Activated T-cell treated with anti-CD3 and anti-CD28 coated beads for 24 hours (primary cell): ENCODE data around the gene RAB40C.

ENCODE experiments used
- DNase-seq: peaks from one replicate; pipeline ENCODE4 v3.0.0-alpha.2; 2020; ENCODE audit warnings: low read depth

The RAB40C gene, protein sequence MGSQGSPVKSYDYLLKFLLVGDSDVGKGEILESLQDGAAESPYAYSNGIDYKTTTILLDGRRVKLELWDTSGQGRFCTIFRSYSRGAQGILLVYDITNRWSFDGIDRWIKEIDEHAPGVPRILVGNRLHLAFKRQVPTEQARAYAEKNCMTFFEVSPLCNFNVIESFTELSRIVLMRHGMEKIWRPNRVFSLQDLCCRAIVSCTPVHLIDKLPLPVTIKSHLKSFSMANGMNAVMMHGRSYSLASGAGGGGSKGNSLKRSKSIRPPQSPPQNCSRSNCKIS

DNA sequence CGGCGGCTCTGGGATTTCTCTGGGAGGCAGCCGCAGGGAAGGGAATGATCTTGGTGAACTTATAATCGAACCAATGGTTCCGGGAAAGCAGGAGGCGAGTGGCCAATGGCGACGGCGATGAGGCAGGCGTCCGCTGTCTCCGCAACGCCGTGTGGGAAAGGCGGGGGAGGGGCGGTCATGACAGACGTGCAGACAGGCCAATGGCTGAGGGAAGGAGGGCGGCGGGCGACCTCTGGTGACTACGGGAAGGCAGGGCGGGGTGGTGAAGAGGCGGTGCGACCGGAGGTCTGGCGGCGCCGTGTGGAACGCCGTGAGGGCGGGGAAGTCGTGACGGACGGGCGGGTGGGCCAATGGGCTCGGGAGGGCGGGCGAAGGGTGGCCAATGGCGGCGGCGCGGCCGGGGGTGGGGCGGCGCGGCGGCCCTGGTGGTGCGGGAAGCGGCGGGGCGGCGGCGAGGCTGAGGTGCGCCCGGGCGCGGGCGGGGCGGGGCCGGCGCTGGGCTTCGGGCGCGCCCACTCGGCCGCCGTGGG lies at the start of gene RAB40C:
Gene RAB40C, plus strand, starts transcription at position 409 of the 530 bp plus-strand sequence. CDS start 226 bp downstream, outside the sequence.
- DNase-seq: peak; percentile 98

DNA sequence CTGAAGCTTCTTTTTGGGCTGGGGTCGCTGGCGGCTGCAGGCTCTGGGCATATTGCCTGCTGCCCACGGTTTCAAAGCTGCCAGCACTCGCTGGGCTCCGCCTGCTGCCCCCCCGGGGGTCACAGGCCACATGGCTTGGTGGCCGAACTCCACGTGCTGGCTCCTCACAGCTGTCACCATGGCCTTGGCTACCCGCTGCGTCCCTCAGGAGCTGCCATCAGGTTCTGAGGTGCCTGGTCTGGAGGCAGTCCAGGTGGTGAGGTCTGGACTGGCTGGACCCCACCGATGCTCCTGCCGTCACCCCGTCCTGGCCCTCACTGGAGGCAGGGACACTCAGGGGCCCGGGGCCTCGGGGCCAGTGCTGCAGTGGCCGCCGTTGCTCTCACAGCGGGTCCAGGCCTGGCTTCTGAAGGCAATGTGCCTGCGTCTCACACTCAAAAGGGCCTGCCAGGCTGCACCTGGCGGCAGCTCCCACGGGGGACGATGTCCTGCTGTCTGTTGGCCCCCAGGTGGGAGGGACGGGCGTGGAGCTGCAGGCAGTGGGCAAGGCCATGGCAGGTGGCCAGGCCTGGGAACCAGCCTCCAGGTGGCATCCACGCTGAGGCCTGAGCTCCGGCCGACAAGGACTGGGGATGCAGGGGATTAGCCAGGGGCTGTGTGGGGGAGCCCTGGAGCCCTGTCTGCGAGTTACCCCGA lies 49.1 kb upstream of the RAB40C start:
- no peak for DNase-seq

DNA sequence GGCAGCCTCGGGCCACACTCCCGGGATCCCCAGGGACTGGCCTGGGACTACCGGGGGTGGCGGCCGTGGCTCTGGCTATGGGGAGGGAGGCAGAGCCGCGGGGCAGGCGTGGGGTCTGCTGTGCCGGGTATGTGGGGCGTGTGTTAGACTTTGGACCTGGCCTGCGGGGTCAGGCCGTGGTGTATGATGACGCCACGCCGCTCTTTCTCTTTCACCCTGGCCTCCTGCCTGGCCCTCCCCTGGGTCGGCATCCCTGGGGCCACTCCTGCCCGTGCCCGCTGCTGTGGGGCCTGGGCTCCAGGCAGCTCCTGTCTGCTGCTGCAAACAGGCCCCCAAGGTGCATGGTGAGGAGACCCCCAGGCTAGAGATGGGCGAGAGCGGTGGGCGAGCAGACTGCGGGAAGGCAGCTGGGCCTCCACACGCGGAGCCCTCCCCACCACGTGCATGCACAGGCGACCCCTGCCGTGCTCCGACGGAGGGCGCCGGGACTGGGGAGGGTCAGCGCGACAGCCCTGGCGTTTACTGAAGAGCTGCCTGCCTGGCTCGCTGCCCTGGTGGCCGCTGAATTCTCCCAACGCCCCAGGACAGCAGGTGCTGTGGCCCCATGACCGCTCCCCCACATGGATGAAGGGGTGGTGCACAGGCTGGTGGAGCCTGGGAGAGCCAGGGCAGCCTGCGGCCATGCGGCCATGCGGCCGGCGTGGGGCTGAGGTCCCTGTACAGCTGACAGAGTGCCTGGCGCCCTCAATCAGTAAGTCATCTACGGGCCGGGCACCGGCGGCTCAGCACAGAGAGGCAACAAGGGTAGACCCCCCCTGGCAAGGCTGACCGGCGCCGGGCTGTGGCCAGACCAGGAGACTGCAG lies 46.3 kb upstream of the RAB40C start:
- DNase-seq: no peak

DNA sequence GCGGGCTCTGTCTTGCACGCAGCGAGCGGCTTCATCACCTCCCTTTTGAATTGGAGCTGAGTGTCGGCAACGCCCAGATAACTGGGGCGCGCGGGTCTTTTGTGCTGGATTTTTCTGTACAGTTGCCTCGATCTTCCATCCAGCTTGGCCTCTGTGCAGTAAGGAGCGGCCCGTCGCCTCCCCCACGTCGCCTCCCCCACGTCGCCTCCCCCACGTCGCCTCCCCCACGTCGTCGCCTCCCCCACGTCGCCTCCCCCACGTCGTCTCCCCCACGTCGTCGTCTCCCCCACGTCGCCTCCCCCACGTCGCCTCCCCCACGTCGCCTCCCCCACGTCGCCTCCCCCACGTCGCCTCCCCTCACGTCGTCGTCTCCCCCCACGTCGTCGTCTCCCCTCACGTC lies 45.3 kb upstream of the RAB40C start:
- DNase-seq: no peak

DNA sequence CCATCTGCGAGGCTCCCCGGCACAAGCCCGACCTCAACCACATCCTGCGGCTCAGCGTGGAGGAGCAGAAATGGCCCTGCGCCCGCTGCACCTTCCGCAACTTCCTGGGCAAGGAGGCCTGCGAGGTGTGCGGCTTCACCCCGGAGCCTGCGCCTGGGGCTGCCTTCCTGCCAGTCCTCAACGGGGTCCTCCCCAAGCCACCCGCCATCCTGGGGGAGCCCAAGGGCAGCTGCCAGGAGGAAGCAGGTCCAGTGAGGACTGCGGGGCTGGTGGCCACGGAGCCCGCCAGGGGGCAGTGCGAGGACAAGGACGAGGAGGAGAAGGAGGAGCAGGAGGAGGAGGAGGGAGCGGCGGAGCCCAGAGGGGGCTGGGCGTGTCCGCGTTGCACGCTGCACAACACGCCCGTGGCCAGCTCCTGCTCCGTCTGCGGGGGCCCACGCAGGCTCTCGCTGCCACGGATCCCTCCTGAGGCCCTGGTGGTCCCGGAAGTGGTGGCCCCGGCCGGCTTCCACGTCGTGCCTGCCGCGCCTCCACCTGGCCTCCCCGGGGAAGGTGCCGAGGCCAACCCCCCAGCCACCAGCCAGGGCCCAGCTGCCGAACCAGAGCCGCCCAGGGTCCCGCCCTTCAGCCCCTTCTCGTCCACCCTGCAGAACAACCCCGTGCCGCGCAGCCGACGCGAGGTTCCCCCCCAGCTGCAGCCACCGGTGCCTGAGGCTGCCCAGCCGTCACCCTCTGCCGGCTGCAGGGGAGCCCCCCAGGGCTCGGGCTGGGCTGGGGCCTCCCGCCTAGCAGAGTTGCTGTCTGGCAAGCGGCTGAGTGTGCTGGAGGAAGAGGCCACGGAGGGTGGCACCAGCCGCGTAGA lies 42.7 kb upstream of the RAB40C start:
- DNase-seq: no peak

DNA sequence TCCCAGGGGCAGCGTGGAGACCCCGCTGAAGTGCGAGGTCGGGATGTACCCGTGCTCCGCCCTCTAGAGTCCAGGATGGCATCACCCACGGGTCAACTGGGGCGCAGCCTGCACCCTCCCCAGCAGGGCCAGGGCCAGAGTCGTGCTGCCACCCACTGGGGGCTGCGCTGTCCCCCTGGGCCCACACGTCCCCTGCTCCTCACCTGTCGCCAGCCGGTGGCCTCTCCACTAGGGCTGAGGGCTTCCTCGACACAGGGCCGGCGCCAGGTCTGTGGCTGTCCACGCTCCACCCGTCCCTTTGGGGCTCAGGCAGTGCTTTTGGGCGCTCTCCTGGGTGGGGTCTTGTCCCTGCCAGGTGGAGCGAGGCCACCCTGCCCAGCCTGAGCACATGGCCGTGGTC lies 41.3 kb upstream of the RAB40C start:
- no peak for DNase-seq

DNA sequence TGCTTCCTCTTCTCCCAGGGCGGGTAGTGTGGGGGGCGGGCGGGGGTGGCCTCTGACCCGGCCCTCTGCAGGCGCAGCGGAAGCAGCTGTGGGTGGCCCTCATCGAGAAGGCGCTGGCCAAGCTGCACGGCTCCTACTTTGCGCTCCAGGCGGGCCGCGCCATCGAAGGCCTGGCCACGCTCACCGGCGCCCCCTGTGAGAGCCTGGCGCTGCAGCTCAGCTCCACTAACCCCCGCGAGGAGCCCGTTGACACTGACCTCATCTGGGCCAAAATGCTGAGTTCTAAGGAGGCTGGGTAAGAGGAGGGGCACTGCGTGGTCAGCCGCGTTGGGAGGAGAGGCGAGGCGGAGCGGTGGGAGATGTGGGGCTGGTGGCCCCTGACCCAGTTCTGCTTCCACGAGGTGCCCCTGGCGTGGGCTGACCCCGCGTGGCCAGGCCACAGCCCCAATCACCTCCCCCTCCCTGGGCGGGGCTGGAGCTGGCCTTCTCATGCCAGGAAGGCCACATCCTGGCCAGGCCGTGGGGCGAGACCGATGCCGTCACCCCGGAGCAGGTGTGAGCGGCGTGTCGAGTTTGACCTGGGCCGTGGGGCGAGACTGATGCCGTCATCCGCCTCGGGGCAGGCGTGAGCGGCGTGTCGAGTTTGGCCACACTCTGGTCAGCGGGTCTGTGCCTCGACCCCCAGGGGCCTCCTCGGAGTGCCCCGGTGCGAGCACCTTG lies 40.2 kb upstream of the RAB40C start:
- no peak for DNase-seq

DNA sequence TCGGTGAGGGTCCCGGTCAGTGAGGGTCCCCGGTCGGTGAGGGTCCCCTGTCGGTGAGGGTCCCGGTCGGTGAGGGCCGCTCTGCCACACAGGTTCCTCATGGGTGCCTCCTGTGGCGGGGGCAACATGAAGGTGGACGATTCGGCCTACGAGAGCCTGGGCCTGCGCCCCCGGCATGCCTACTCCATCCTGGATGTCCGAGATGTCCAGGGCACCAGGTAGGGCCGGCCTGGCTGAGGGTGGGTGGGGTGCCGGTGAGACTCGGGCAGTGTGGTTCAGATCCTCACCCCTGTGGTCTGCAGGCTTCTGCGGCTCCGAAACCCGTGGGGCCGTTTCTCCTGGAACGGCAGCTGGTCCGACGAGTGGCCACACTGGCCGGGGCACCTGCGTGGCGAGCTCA lies 38.7 kb upstream of the RAB40C start:
- DNase-seq: no peak

DNA sequence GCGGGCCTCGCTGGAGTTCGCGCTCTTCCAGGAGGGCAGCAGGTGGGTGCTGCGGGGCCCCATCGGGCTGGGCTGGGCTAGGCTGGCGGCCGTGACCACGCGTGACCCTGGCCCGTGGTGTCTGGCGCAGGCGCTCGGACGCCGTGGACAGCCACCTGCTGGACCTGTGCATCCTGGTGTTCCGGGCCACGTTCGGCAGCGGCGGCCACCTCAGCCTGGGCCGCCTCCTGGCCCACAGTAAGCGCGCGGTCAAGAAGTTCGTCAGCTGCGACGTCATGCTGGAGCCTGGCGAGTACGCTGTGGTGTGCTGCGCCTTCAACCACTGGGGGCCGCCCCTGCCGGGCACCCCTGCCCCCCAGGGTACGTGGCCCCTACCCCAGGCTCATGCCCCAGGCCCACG lies 37.7 kb upstream of the RAB40C start:
- DNase-seq: no peak

DNA sequence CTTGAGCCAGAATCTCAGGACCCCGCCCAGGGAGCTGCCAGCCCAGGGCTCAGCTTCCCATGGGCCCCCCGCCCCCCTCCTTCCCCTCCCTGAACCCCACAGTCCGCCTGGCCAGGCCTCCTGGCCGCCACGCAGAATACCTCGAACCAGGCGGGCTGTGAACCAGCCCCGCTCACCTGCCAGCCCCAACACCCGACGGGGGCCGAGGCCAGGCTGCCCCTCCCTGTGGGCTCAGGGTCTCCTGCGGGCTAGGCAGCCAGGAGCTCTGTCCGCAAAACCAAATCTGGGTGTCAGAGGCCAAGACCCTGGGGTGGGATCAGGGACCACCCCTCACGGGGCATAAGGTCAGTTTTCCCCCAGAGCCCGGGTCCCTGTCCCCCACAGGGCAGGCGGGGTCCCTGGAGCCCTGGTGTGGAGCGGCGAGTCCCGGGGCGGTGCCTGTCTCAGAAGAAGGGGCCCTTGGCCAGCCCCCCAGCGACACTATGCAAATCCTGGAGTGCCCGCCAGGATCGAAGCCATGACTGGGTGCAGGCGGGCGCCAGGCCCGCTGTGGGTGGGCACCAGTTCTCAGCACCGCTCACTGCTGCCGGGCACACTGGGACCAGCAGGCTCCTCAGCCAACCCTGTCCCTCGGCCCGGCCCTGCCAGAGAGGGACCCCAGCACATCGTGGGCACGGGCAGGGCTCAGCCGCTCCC lies 36.1 kb upstream of the RAB40C start:
- no peak for DNase-seq

DNA sequence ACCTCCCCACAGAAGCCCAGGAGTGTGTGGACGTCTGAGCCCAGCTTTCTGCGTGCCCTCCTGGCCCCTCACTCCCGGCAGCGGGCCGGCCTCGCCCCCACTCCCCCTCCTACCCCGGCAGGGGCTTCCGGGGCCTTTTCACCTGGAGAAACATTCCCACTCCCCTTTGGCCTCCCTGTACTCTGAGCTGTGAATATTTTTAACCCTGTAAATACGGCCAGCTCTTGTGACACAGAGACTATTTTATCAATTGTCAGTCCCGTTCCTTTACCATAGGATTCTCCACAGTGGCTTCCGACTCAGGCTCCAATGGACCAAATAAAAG lies 35.6 kb upstream of the RAB40C start:
- no peak for DNase-seq

DNA sequence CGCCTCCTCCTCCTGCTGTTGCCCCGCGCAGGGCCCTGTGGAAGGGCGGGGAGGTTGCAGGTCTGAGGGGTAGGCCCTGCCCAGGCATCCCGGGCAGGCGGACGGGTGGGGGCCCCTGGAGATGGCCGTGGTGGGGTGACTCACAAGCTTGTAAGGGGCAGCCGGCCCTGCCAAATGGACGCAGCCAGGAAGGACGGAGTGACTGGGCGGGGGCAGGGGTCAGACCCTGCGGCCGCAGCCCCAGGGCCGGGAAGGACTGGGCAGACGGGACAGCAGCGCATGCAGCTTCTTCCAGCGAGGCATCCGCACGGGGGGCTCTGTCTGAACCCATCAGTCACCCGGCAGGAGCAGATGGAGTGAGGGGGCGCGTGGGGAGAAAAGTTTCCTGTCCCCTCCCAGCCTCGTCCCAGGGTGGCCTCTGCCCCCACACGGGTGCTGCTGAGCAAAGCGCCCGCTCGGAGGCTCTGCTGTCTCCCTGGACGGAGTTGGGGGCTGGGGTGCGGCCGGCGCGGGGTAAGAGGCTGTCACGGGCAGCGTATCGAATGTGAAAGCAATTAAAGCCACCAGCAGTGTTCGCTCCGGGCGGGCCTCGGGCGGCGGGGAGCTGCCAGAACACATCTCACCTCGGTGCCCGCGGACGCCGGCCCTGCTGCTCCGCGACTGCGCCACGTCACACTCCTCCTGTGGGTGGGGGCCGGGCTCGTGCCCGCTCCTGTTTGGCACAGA lies 35.1 kb upstream of the RAB40C start:
- no peak for DNase-seq

DNA sequence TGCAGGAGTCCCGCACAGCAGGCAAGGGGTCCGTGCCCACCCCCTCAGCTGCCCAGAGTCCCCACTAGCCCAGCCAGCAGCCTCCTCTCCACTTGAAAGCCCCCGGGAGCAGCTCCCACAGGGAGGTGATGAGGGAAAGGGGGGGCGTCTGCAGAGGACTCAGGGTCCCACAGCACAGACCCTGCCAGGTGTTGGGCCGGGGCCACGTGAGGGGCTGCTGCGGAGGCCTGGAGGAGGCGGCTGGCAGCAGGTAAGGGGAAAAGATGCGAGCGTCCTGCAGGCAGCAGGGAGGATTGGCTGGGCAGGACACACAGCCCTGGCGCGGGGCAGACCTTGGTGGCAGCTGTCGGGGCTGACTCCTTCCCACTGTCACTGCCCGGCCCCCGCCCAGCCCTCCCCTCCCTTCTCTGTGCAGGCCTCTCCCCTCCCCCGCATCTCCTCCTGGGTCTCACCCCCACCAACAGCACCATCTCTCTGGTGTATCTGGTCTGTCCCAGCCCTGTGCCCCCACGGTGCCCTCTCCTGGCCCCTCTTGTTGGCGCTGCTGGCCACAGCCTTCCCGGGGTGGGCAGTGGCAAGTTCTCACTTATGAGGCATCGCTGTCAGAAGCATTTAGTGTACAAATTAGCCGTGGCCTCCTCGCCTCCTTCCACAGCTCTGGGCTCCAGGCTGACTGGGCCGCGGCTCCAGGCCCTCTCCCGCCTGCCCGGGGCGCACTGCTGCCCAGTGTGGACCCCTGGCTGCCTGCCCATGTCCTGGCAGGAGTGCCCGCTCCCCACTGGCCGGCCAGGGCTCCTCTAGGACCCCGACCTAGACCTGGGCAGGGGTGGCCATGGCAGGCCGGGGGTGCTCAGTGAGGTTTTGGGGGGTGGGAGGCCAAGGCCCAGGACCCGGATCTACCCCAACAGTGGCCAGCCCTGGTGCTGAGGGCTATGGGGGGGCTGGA lies 34.1 kb upstream of the RAB40C start:
- no peak for DNase-seq

DNA sequence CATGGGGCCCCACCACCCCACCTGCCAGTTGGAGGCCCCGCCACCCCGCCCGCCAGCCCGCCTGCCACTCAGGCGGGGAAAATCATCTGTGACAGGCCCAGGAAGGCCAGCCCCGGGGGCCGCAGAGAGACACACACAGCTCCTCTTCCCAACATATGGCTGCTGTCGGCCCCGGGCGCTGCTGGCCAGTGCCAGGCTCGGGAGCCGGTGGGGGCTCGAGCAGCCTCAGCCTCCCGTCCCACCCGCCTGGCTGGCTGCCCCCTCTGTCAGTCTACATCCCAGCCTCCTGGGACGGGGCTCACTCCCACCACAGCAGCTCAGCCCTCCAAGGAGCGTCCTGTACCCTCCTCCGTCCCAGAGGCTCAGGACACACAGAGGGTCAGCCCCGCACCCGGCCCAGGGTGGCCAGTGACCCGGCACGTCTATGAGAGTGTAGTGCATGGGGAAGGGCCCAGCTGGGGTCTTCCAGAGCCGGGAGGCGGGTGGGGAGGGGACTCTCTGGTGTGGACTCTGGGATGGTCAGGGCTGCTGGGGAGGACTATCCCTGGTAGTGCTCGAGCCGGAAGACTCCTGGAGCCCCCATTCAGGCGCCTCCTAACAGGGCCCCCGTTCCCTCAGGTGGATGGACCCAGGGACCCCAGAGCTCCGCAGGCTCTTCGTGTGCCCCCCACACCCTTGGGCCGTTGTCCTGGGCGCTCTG lies 33.2 kb upstream of the RAB40C start:
- DNase-seq: no peak

DNA sequence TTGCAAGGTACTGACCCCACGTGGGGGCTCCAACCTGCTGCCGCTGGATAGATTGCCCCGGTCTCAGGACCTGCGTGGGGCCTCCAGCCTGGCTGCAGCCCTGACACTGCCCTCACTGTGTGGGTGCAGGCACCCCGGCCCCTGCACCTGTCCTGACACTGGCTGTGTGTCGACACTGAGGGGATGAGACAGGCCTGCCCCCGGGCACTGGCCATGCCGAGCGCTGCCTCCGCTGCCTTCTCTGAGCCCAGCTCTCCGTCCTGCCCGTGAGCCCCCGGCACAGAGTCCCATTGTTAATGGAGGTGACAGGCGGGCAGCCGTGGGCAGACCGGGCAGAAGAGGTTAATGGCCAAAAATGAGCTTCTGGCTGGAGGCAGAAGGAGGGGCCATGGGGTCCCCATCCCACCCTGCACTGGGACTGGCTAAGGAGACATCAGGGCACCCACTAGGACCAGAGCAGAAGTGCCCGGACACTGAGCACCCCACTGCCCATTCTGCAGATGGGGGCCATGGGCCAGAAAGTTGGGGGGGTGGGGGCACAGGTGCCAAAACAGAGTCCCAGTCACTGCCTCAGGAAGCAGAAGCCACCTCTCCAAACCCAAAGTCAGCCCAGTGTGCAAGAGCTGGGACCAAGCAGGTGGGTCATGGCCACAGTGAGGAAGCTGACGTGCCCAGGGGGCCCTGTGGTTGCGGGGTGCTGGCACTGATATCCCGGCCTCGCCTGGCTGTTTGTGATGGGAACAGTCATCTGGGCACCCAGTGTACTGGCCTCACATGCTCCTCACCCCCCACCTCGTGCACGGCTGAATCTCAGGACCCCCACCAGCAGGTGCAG lies 32.2 kb upstream of the RAB40C start:
- DNase-seq: no peak

DNA sequence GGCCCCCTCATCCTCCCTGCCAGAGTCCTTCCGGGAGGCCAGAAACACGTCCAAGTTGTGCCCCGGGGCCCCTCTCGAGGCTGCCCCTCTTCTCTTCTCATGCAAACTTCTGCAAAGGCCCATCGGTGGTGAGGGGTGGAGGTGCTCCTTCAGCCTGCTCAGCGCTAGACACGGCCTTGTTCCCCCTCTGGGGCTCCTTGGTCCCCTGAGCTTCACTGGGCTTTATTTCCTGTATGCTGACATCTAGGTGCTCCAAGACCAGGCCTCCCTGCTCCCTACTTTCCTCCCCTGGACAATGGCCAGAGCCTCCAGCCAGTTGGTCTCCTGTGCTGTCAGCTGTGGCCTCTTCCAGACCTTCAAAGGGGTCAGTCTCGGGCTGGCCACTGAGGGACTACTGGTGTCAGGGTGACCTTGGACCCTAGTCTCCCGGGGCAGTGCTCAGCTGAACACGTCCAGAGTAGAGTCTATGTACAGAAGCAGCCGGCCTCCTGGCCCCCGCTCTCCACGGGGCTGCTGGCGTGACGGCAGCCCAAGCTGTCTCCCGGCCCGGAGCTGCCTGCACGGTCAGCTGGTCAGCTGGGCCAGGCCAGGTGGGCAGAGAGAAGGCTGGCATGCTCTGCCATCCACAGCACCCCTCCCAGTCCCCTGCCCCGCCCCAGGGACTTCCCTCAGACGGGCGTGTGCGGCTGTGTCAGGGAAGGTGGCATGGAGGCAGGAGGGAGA lies 31.4 kb upstream of the RAB40C start:
- no peak for DNase-seq

DNA sequence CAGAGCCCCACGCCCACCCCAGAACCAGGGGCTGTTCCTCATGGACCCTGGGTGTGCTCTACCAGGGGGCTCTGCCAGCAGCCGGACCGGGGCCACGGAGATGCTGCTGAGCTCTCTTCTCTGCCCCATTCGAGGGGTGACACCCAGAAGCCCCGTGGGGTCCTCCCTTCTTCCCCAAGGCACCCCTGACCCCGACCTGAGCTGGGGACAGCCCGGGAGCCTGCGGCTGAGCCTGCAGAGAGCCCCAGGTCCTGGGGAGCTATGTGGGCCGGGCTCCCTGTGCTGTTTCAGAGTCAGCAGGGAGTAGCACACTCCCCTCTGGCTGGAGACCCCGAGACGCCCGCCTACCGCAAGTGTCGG lies 30.9 kb upstream of the RAB40C start:
- no peak for DNase-seq
